ENCODE data around the gene ZCCHC3.
"Not testable (repeated sequence)": the region's sequence is repeated elsewhere in the genome, so short reads cannot be mapped to it uniquely, and the experiment has no call there.

GRCh38 chr20:336040-336439 is 38.7 kb downstream of the ZCCHC3 start:
- TF ChIP-seq CTCF (IDR thresholded peaks at IDR 0.05); E2F6 (IDR thresholded peaks at IDR 0.05; ENCODE audit: borderline replicate concordance, low read depth); MAX (IDR thresholded peaks at IDR 0.05); USF2 (IDR thresholded peaks at IDR 0.05); POLR2A (IDR thresholded peaks at IDR 0.05; ENCODE audit: low read length); ESRRA (IDR thresholded peaks at IDR 0.05; ENCODE audit: borderline replicate concordance, low read length); PBX3 (IDR thresholded peaks at IDR 0.05); RFX5 (IDR thresholded peaks at IDR 0.05); BHLHE40 (IDR thresholded peaks at IDR 0.05; ENCODE audit: low read depth, low read length); BCL3 (IDR thresholded peaks at IDR 0.05); HOXA7 (CRISPR knock-in tag; IDR thresholded peaks at IDR 0.05): not testable (repeated sequence)
